ENCODE results near the gene RNF113A. TPM values are rescaled to one million over a fixed set of nuclear protein-coding genes. Genes with fewer than 3 reads are reported as not detected.

RNF113A gene
- total RNA-seq, result 10 to 100 TPM; 11.6 to 16.6 (median 15.6) TPM

- Histone ChIP-seq H3K27me3 (no peaks in the 10 kb centered on the region), H3K4me1 (no peaks in the 10 kb centered on the region), H3K27ac (peak within 1 kb of the TSS; percentile 88 to 96 (median 93)), H3K36me3 (peaks cover 0 to 4% (median 0%) of the 10 kb centered on the region in 3 donors), H3K4me3 (peak within 1 kb of the TSS; percentile 55 to 71 (median 68)), H3K9me3 (no peaks in the 10 kb centered on the region)
- no peak for TF ChIP-seq CTCF (IDR thresholded peaks at IDR 0.05)
- peak; percentile 87 to 88 for TF ChIP-seq POLR2A (IDR thresholded peaks at IDR 0.05)
- DNase-seq, result peak; percentile 83 to 93 (median 88)
Observed at GRCh38 chrX:119871599-119872395, at the start of gene RNF113A, which contains the start of gene NDUFA1. Gene RNF113A, minus strand, starts transcription at chrX:119871733. Its CDS starts 120 bp downstream, at chrX:119871613. Gene NDUFA1, plus strand, starts transcription at chrX:119871832. Its CDS starts 80 bp downstream, at chrX:119871912.

GRCh38 chrX:119919835-119920585 lies 48.5 kb upstream of the RNF113A start:
- Histone ChIP-seq H3K9me3 (no peaks in the 10 kb centered on the region), H3K4me1 (no peaks in the 10 kb centered on the region), H3K27ac (no peak overlapping the region), H3K27me3 (no peaks in the 10 kb centered on the region), H3K36me3 (peaks cover 0 to 6% (median 0%) of the 10 kb centered on the region in 3 donors), H3K4me3 (no peak overlapping the region)
- TF ChIP-seq CTCF (IDR thresholded peaks at IDR 0.05) (no peak), POLR2A (IDR thresholded peaks at IDR 0.05) (no peak)
- no peak for DNase-seq

- Histone ChIP-seq H3K27me3 (no peaks in the 10 kb centered on the region), H3K4me3 (no peak overlapping the region), H3K9me3 (no peaks in the 10 kb centered on the region), H3K27ac (no peak overlapping the region), H3K36me3 (no peaks in the 10 kb centered on the region), H3K4me1 (no peaks in the 10 kb centered on the region)
- TF ChIP-seq CTCF (IDR thresholded peaks at IDR 0.05), result no peak
- TF ChIP-seq POLR2A (IDR thresholded peaks at IDR 0.05), result no peak
- DNase-seq, result no peak
Observed at GRCh38 chrX:119917877-119918276, 46.3 kb upstream of the RNF113A start.

- Histone ChIP-seq H3K36me3 (no peaks in the 10 kb centered on the region), H3K27ac (no peak overlapping the region), H3K4me1 (no peaks in the 10 kb centered on the region), H3K4me3 (no peak overlapping the region), H3K27me3 (no peaks in the 10 kb centered on the region), H3K9me3 (no peaks in the 10 kb centered on the region)
- DNase-seq, result no peak
- TF ChIP-seq POLR2A (IDR thresholded peaks at IDR 0.05) (no peak), CTCF (IDR thresholded peaks at IDR 0.05) (no peak)
Observed at GRCh38 chrX:119916310-119916709, 44.8 kb upstream of the RNF113A start.

GRCh38 chrX:119900976-119901375 lies 29.4 kb upstream of the RNF113A start:
- H3K4me1 ChIP-seq, result no peaks in the 10 kb centered on the region
- H3K36me3 ChIP-seq, result no peaks in the 10 kb centered on the region
- H3K27ac ChIP-seq, result no peak overlapping the region
- no peaks in the 10 kb centered on the region for H3K27me3 ChIP-seq
- no peak for TF ChIP-seq CTCF (IDR thresholded peaks at IDR 0.05)
- no peak for TF ChIP-seq POLR2A (IDR thresholded peaks at IDR 0.05)
- no peak for DNase-seq
- no peaks in the 10 kb centered on the region for H3K9me3 ChIP-seq
- H3K4me3 ChIP-seq, result no peak overlapping the region

All from Peyer's patch (tissue), 4 donors.